Measurements from ENCODE around the gene TMIE. TPM values are rescaled to one million over a fixed set of nuclear protein-coding genes. Genes with fewer than 3 reads are reported as not detected.

TMIE gene
- total RNA-seq, 6 donors from 2014 or later = 0.49 to 2.1 (median 1.2) TPM; not detected in 1

DNA sequence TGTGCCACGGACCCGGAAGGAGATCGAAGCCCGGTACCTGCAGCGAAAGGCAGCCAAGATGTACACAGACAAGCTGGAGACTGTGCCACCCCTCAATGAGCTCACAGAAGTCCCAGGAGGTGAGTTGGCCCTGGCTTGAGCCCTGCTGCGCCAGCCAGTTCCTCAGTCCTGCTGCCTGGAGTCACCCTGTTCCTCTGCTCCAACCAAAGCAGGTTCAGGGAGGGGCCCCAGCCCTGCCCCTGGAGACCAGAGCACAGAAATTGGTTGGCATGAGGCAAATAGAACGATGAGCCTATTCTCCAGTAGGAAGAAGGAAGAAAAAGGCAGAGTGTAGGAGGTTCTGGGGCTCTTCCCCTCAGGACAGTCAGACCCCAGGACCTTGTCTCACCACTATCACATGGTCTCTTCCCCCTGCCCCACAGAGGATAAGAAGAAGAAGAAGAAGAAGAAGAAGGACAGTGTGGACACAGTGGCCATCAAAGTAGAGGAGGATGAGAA lies 8.0 kb downstream of the TMIE start:
- DNase-seq (peak in 1 of 2 donors; percentile 10), ATAC-seq (ENCODE audit: low FRiP score in 2 of 2) (no peak)
- Histone ChIP-seq H3K4me3 (no peak overlapping the region), H3K27ac (no peak overlapping the region), H3K36me3 (peaks cover 0 to 3% (median 0%) of the 10 kb centered on the region in 4 donors), H3K9me3 (no peaks in the 10 kb centered on the region), H3K27me3 (no peaks in the 10 kb centered on the region), H3K4me1 (no peaks in the 10 kb centered on the region)
- TF ChIP-seq EP300 (IDR thresholded peaks at IDR 0.05) = no peak
- TF ChIP-seq POLR2AphosphoS5 (IDR thresholded peaks at IDR 0.05) = no peak
- WGBS, 2 donors = 94 to 98% methylated on average over 6 to 7 of the region's 7 CpGs

DNA sequence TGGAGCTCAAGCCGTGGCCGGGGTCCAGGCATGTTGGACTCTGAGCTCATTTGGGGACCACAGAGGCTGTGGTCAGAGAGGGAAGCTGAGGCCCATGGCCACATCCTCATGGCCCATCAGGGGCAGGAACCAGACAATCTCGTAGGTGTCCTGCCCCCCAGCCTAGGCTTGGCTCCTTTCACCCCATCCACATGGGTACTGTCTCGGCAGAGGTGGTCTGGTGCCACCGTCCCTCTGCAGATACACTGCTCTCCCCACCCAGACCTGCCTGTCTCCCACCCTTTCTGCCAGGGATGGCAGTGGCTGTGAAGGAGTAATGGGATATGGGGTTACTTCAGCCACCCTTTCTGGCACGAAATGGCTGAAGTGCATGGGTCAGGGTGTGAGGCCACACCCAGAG lies 8.5 kb downstream of the TMIE start:
- DNase-seq (peak in 1 of 2 donors; percentile 11), ATAC-seq (ENCODE audit: low FRiP score in 2 of 2) (no peak)
- Histone ChIP-seq H3K36me3 (peaks cover 0 to 3% (median 0%) of the 10 kb centered on the region in 4 donors), H3K27me3 (no peaks in the 10 kb centered on the region), H3K27ac (no peak overlapping the region), H3K4me1 (no peaks in the 10 kb centered on the region), H3K9me3 (no peaks in the 10 kb centered on the region), H3K4me3 (no peak overlapping the region)
- WGBS, 2 donors = 80 to 96% methylated on average over 5 to 6 of the region's 6 CpGs
- TF ChIP-seq, protein P1, sequence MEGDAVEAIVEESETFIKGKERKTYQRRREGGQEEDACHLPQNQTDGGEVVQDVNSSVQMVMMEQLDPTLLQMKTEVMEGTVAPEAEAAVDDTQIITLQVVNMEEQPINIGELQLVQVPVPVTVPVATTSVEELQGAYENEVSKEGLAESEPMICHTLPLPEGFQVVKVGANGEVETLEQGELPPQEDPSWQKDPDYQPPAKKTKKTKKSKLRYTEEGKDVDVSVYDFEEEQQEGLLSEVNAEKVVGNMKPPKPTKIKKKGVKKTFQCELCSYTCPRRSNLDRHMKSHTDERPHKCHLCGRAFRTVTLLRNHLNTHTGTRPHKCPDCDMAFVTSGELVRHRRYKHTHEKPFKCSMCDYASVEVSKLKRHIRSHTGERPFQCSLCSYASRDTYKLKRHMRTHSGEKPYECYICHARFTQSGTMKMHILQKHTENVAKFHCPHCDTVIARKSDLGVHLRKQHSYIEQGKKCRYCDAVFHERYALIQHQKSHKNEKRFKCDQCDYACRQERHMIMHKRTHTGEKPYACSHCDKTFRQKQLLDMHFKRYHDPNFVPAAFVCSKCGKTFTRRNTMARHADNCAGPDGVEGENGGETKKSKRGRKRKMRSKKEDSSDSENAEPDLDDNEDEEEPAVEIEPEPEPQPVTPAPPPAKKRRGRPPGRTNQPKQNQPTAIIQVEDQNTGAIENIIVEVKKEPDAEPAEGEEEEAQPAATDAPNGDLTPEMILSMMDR (IDR thresholded peaks at IDR 0.05) = no peak
- TF ChIP-seq POLR2AphosphoS5 (IDR thresholded peaks at IDR 0.05) (no peak), POLR2A (IDR thresholded peaks at IDR 0.05) (no peak), EP300 (IDR thresholded peaks at IDR 0.05) (no peak)

DNA sequence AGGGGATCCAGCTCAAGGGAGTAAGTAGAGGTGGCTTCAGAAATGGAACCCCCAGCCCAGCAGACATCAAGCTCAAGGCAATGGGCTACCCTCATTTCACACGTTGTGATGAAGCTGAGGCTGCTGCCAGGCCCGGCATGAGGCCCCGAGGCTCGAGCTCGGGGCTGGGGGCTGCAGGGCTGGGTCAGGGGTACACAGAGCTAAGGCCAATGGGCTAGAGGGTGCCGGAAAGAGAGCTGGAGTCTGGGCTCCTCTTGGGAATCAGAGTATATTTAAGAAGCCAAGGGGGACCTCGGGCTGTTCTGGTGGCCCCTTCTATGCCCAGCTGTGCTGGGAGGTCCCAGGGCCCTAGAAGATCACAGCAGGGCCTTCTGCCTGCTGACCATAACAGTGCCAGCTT lies 9.0 kb downstream of the TMIE start:
- Histone ChIP-seq H3K9me3 (no peaks in the 10 kb centered on the region), H3K4me1 (no peaks in the 10 kb centered on the region), H3K27me3 (no peaks in the 10 kb centered on the region), H3K36me3 (peaks cover 0 to 3% (median 0%) of the 10 kb centered on the region in 4 donors), H3K27ac (no peak overlapping the region), H3K4me3 (no peak overlapping the region)
- DNase-seq (peak in 1 of 2 donors; percentile 12), ATAC-seq (ENCODE audit: low FRiP score in 2 of 2) (no peak)
- TF ChIP-seq, protein P1 (IDR thresholded peaks at IDR 0.05) = no peak
- TF ChIP-seq POLR2A (IDR thresholded peaks at IDR 0.05) (no peak), EP300 (IDR thresholded peaks at IDR 0.05) (no peak), POLR2AphosphoS5 (IDR thresholded peaks at IDR 0.05) (no peak)
- WGBS, 2 donors = 80 to 97% methylated on average over 5 of the region's 7 CpGs

DNA sequence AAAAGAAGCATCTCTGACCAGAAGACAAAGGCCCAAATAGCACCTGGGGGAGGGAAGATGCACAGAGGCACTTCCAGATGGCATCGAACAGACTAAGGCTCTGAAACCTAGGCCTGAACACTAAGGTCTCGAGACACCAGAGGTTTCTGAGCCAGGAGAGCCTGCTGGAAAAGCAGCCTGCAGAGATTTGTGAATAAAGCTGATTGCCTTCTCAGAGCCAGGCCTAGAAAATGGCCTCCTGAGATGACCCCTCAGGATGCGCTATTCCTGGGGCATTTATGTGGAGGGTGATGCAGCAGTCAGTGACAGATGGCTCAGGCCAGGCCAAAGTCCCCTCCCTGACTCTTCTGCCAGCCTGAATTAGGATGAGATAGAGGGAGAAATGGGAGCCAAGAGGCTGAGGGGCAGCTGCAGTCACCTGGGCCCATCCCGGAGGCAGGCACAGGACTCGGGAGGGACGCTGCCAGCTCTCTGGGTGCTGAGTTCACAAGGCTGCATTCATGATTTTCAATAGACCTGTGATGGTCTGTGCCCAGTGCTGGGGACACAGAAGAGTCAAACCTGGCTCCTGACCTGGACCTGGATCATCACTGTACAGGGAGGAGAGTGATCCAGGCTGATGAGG lies 9.6 kb downstream of the TMIE start:
- H3K27me3 ChIP-seq = no peaks in the 10 kb centered on the region
- H3K36me3 ChIP-seq = peaks cover 0 to 3% (median 0%) of the 10 kb centered on the region in 4 donors
- peak in 1 of 2 donors; percentile 6 for DNase-seq
- 89 to 93% methylated on average over 5 to 6 of the region's 6 CpGs for WGBS, 2 donors
- no peak overlapping the region for H3K27ac ChIP-seq
- ATAC-seq (ENCODE audit: low FRiP score in 2 of 2) = no peak
- TF ChIP-seq, protein P1 (IDR thresholded peaks at IDR 0.05) = no peak
- TF ChIP-seq POLR2AphosphoS5 (IDR thresholded peaks at IDR 0.05) (no peak), EP300 (IDR thresholded peaks at IDR 0.05) (no peak), POLR2A (IDR thresholded peaks at IDR 0.05) (no peak)
- H3K9me3 ChIP-seq = no peaks in the 10 kb centered on the region
- H3K4me3 ChIP-seq = no peak overlapping the region
- H3K4me1 ChIP-seq = no peaks in the 10 kb centered on the region

DNA sequence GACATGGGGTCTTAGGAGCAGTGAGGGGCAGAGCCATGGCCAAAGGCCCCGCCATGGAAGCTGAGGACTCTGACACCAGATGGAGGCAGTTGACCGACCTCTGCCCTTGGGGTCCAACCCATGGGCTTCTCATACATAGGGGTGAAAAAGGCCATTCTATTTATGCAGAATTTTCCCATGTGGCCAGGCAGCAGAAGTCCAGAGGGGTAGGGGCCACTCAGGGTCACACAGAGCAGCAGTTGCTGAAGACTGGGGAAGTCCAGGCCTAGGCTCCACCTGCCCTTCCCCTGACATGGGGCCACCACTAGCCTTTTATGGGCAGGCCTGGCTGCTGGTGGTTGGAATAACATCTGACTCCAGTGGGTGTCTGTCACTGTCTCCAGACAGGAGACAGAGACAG lies 10.1 kb downstream of the TMIE start:
- DNase-seq (peak in 1 of 2 donors; percentile 19), ATAC-seq (ENCODE audit: low FRiP score in 2 of 2) (no peak)
- TF ChIP-seq, protein P1 (IDR thresholded peaks at IDR 0.05) = no peak
- TF ChIP-seq POLR2AphosphoS5 (IDR thresholded peaks at IDR 0.05) (no peak), EP300 (IDR thresholded peaks at IDR 0.05) (no peak), POLR2A (IDR thresholded peaks at IDR 0.05) (no peak)
- Histone ChIP-seq H3K9me3 (no peaks in the 10 kb centered on the region), H3K4me3 (no peak overlapping the region), H3K27ac (no peak overlapping the region), H3K27me3 (no peaks in the 10 kb centered on the region), H3K4me1 (no peaks in the 10 kb centered on the region), H3K36me3 (peaks cover 0 to 3% (median 0%) of the 10 kb centered on the region in 4 donors)
- WGBS, 2 donors = 94 to 100% methylated on average over 1 to 2 of the region's 2 CpGs
